Liver (tissue), 9 donors: ENCODE results near the gene NBEAL2. TPM values are rescaled to one million over a fixed set of nuclear protein-coding genes. Genes with fewer than 3 reads are reported as not detected.

ENCODE experiments used
- DNase-seq: peaks from one replicate; pipeline ENCODE4 v3.0.0-alpha.2; 2017; ENCODE audit warnings: low spot score
- H3K27ac ChIP-seq, 2 donors: one replicate each; pipeline ENCODE4 v1.7.0; 2013; ENCODE audit warnings: inconsistent platforms in 2 of 2, low read length in 2 of 2, control low read depth in 1 of 2, low read depth in 1 of 2, mild to moderate bottlenecking in 1 of 2
- H3K27me3 ChIP-seq, 4 donors: one replicate each; pipeline versions ENCODE4 v1.6.1 to v1.7.0; 2013; ENCODE audit warnings: low read length in 3 of 4, inconsistent platforms in 1 of 4, mild to moderate bottlenecking in 1 of 4, moderate library complexity in 1 of 4; ENCODE audit not compliant: control insufficient read depth in 4 of 4, insufficient read depth in 4 of 4
- H3K36me3 ChIP-seq, 4 donors: one replicate each; pipeline versions ENCODE4 v1.6.1 to v1.7.0; 2013; ENCODE audit warnings: low read length in 3 of 4, mild to moderate bottlenecking in 3 of 4, low read depth in 1 of 4, moderate library complexity in 1 of 4; ENCODE audit not compliant: control insufficient read depth in 4 of 4, insufficient read depth in 3 of 4
- H3K4me1 ChIP-seq, 4 donors: one replicate each; pipeline versions ENCODE4 v1.6.1 to v1.7.0; 2013; ENCODE audit warnings: low read length in 3 of 4, mild to moderate bottlenecking in 3 of 4, moderate library complexity in 1 of 4; ENCODE audit not compliant: control insufficient read depth in 4 of 4, insufficient read depth in 4 of 4
- H3K4me3 ChIP-seq, 3 donors: one replicate each; pipeline versions ENCODE4 v1.6.1 to v1.7.0; 2013; ENCODE audit warnings: low read length in 3 of 3, control low read depth in 1 of 3, low read depth in 1 of 3, mild to moderate bottlenecking in 1 of 3
- H3K9ac ChIP-seq, 2 donors: one replicate each; pipeline ENCODE4 v1.7.0; 2013; ENCODE audit warnings: low read length in 2 of 2, mild to moderate bottlenecking in 2 of 2, moderate library complexity in 2 of 2, control low read depth in 1 of 2, low read depth in 1 of 2
- H3K9me3 ChIP-seq, 4 donors: one replicate each; pipeline versions ENCODE4 v1.6.1 to v1.7.0; 2013; ENCODE audit warnings: low read length in 3 of 4; ENCODE audit not compliant: control insufficient read depth in 4 of 4
- EGR1 ChIP-seq, 2 donors: IDR thresholded peaks; 2 replicates each; pipeline ENCODE4 v1.6.1; 2016 to 2018; ENCODE audit warnings: antibody characterized with exemption in 2 of 2, low read depth in 2 of 2
- FOXA1 ChIP-seq: IDR thresholded peaks from 2 replicates; pipeline ENCODE4 v1.6.1; 2016; ENCODE audit warnings: antibody characterized with exemption
- FOXA2 ChIP-seq: IDR thresholded peaks from 2 replicates; pipeline ENCODE4 v1.6.1; 2016; ENCODE audit warnings: antibody characterized with exemption
- GABPA ChIP-seq, 2 donors: IDR thresholded peaks in 1 of 2; conservative IDR thresholded peaks in 1 of 2; 2 replicates each; pipeline ENCODE4 v1.6.1; 2016; ENCODE audit warnings: antibody characterized with exemption in 2 of 2, mild to moderate bottlenecking in 1 of 2, moderate library complexity in 1 of 2
- HNF4A ChIP-seq, 2 donors: conservative IDR thresholded peaks; 2 replicates each; pipeline ENCODE4 v1.6.1; 2016; ENCODE audit warnings: antibody characterized with exemption in 2 of 2, mild to moderate bottlenecking in 2 of 2
- HNF4G ChIP-seq: IDR thresholded peaks from 2 replicates; pipeline ENCODE4 v1.6.1; 2016; ENCODE audit warnings: antibody characterized with exemption
- JUND ChIP-seq, 2 donors: IDR thresholded peaks; 2 replicates each; pipeline ENCODE4 v1.6.1; 2016; ENCODE audit warnings: antibody characterized with exemption in 2 of 2
- NR2F2 ChIP-seq: IDR thresholded peaks from 2 replicates; pipeline ENCODE4 v1.6.1; 2016; ENCODE audit warnings: antibody characterized with exemption
- RAD21 ChIP-seq, 2 donors: IDR thresholded peaks; 2 replicates each; pipeline ENCODE4 v1.6.1; 2016; ENCODE audit warnings: antibody characterized with exemption in 2 of 2, mild to moderate bottlenecking in 2 of 2
- RXRA ChIP-seq, 2 donors: IDR thresholded peaks; 2 replicates each; pipeline ENCODE4 v1.6.1; 2017 to 2018; ENCODE audit warnings: antibody characterized with exemption in 2 of 2, mild to moderate bottlenecking in 1 of 2
- SP1 ChIP-seq: IDR thresholded peaks from 2 replicates; pipeline ENCODE4 v1.6.1; 2018; ENCODE audit warnings: antibody characterized with exemption, mild to moderate bottlenecking
- TAF1 ChIP-seq: conservative IDR thresholded peaks from 2 replicates; pipeline ENCODE4 v1.6.1; 2016; ENCODE audit warnings: antibody characterized with exemption, mild to moderate bottlenecking
- YY1 ChIP-seq: IDR thresholded peaks from 2 replicates; pipeline ENCODE4 v1.6.1; 2016; ENCODE audit warnings: antibody characterized with exemption, mild to moderate bottlenecking
- WGBS: extraction: QIAGEN DNeasy Blood & Tissue Kit; methylation state at CpG from one replicate; pipeline ENCODE4 v1.1.7; 2013; 5-methylcytosine and 5-hydroxymethylcytosine counted together
- polyA plus RNA-seq, 2 donors: library from polyadenylated mRNA; stranded (reverse) in 1 of 2; unstranded in 1 of 2; fragments of 200-250 nt in 1 of 2; fragments of >200 nt in 1 of 2; fragmentation: Nextera tagmentation in 1 of 2; extraction: Ambion mirVana in 1 of 2; gene quantifications; one replicate each; pipeline versions ENCODE4 v1.2.1 to v1.2.3, GENCODE V29; 2013 to 2015
- total RNA-seq, 2 donors: library from RNA; depleted of rRNA; stranded (reverse); fragments of >200 nt; gene quantifications; one replicate each; pipeline ENCODE4 v1.2.3, GENCODE V29; 2014
- TF ChIP-seq, protein P1 (sequence below): fragments of 150-350 bp; IDR thresholded peaks from 2 replicates; pipeline ENCODE4 v1.5.1; 2017; ENCODE audit warnings: improper control_type of control experiment, low read depth, low read length; ENCODE audit not compliant: missing input control
- TF ChIP-seq, protein P2 (sequence below): IDR thresholded peaks from 2 replicates; pipeline ENCODE4 v1.6.1; 2016; ENCODE audit warnings: antibody characterized with exemption, mild to moderate bottlenecking
- TF ChIP-seq, protein P3 (sequence below): IDR thresholded peaks from 2 replicates; pipeline ENCODE4 v1.6.1; 2016; ENCODE audit warnings: antibody characterized with exemption
- TF ChIP-seq, protein P4 (sequence below): IDR thresholded peaks from 2 replicates; pipeline ENCODE4 v1.6.1; 2016; ENCODE audit warnings: antibody characterized with exemption
- TF ChIP-seq, protein P5 (sequence below): IDR thresholded peaks from 2 replicates; pipeline ENCODE4 v1.6.1; 2016; ENCODE audit warnings: antibody characterized with exemption
- donor health status: healthy.
- donor health status: healthy.
- donor health status: healthy.
- donor health status: healthy.
- donor health status: healthy.

Gene NBEAL2
- total and polyA plus RNA-seq, 4 donors: 2.0 to 20.7 (median 7.6) TPM

DNA sequence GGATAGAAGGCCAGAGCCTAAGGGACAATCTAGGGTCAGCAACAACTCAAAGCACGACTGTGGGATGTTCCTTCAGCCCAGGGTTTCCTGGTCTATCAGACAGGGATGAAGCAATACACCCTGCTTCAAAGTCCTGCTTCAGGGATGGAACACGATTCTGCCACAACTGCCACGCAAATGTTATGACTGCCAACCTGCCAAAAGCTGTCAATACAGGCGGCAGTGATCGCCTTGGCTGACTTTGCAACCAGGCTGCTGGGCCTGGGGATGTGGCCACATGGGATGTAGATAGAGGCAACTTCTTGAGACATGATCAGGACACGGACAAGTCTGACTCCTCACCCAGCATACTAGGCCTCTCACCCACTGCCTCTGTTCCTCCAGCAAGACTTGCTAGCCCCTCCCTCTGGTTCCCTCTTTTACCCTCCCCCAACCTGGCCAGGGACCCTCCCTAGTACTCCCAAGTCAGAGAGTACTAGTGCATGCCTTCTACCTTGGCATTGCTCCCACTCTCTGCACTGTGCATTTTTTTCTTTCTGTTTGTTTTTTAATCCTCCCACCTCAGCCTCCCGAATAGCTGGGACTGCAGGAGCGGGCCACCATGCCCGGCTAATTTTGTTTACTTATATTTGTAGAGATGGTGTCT is 10.6 kb upstream of the NBEAL2 start:
- TF ChIP-seq JUND (IDR thresholded peaks at IDR 0.05) (peak in 1 of 2 donors; percentile 71), SP1 (peak; percentile 89), RXRA (IDR thresholded peaks at IDR 0.05) (peak; percentile 89 to 98), FOXA2 (peak; percentile 80), HNF4G (peak; percentile 81), FOXA1 (peak; percentile 65), RAD21 (IDR thresholded peaks at IDR 0.05) (peak; percentile 54 to 68), YY1 (peak; percentile 74), TAF1 (no peak), EGR1 (IDR thresholded peaks at IDR 0.05; ENCODE audit: low read depth in 2 of 2) (peak in 1 of 2 donors; percentile 67), NR2F2 (no peak), HNF4A (conservative IDR thresholded peaks at IDR 0.05) (peak; percentile 92 to 94), GABPA (IDR thresholded peaks at IDR 0.05 in 1 of 2, conservative IDR thresholded peaks at IDR 0.05 in 1 of 2) (peak in 1 of 2 donors; percentile 34)
- TF ChIP-seq, protein P1, sequence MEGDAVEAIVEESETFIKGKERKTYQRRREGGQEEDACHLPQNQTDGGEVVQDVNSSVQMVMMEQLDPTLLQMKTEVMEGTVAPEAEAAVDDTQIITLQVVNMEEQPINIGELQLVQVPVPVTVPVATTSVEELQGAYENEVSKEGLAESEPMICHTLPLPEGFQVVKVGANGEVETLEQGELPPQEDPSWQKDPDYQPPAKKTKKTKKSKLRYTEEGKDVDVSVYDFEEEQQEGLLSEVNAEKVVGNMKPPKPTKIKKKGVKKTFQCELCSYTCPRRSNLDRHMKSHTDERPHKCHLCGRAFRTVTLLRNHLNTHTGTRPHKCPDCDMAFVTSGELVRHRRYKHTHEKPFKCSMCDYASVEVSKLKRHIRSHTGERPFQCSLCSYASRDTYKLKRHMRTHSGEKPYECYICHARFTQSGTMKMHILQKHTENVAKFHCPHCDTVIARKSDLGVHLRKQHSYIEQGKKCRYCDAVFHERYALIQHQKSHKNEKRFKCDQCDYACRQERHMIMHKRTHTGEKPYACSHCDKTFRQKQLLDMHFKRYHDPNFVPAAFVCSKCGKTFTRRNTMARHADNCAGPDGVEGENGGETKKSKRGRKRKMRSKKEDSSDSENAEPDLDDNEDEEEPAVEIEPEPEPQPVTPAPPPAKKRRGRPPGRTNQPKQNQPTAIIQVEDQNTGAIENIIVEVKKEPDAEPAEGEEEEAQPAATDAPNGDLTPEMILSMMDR: no peak
- TF ChIP-seq, protein P2, sequence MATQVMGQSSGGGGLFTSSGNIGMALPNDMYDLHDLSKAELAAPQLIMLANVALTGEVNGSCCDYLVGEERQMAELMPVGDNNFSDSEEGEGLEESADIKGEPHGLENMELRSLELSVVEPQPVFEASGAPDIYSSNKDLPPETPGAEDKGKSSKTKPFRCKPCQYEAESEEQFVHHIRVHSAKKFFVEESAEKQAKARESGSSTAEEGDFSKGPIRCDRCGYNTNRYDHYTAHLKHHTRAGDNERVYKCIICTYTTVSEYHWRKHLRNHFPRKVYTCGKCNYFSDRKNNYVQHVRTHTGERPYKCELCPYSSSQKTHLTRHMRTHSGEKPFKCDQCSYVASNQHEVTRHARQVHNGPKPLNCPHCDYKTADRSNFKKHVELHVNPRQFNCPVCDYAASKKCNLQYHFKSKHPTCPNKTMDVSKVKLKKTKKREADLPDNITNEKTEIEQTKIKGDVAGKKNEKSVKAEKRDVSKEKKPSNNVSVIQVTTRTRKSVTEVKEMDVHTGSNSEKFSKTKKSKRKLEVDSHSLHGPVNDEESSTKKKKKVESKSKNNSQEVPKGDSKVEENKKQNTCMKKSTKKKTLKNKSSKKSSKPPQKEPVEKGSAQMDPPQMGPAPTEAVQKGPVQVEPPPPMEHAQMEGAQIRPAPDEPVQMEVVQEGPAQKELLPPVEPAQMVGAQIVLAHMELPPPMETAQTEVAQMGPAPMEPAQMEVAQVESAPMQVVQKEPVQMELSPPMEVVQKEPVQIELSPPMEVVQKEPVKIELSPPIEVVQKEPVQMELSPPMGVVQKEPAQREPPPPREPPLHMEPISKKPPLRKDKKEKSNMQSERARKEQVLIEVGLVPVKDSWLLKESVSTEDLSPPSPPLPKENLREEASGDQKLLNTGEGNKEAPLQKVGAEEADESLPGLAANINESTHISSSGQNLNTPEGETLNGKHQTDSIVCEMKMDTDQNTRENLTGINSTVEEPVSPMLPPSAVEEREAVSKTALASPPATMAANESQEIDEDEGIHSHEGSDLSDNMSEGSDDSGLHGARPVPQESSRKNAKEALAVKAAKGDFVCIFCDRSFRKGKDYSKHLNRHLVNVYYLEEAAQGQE: no peak
- TF ChIP-seq, protein P3, sequence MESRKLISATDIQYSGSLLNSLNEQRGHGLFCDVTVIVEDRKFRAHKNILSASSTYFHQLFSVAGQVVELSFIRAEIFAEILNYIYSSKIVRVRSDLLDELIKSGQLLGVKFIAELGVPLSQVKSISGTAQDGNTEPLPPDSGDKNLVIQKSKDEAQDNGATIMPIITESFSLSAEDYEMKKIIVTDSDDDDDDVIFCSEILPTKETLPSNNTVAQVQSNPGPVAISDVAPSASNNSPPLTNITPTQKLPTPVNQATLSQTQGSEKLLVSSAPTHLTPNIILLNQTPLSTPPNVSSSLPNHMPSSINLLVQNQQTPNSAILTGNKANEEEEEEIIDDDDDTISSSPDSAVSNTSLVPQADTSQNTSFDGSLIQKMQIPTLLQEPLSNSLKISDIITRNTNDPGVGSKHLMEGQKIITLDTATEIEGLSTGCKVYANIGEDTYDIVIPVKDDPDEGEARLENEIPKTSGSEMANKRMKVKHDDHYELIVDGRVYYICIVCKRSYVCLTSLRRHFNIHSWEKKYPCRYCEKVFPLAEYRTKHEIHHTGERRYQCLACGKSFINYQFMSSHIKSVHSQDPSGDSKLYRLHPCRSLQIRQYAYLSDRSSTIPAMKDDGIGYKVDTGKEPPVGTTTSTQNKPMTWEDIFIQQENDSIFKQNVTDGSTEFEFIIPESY: peak; percentile 70
- TF ChIP-seq, protein P4, sequence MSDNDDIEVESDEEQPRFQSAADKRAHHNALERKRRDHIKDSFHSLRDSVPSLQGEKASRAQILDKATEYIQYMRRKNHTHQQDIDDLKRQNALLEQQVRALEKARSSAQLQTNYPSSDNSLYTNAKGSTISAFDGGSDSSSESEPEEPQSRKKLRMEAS: peak; percentile 94
- TF ChIP-seq, protein P5, sequence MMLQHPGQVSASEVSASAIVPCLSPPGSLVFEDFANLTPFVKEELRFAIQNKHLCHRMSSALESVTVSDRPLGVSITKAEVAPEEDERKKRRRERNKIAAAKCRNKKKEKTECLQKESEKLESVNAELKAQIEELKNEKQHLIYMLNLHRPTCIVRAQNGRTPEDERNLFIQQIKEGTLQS: peak; percentile 59
- Histone ChIP-seq H3K9ac (no peak overlapping the region), H3K4me1 (peaks cover 41 to 78% (median 70%) of the 10 kb centered on the region in 4 donors), H3K36me3 (peaks cover 0 to 2% (median under 1%) of the 10 kb centered on the region in 4 donors), H3K27me3 (no peaks in the 10 kb centered on the region), H3K9me3 (no peaks in the 10 kb centered on the region), H3K4me3 (no peak overlapping the region), H3K27ac (peak overlapping the region; percentile 70 to 80)
- no peak for DNase-seq
- WGBS: 31% methylated on average over 9 of the region's 9 CpGs
